Nephron progenitor cell (in vitro differentiated cells): Measurements from ENCODE around the gene CTNNAL1.

Experiments used
- DNase-seq: peaks from one replicate; pipeline ENCODE4 v3.0.0; 2021
- H3K27ac Mint-ChIP-seq: 2 replicates; pipeline ENCODE4 v1.8.0; 2021; ENCODE audit warnings: mild to moderate bottlenecking, moderate library complexity, mixed read lengths
- H3K27me3 Mint-ChIP-seq: 2 replicates; pipeline ENCODE4 v1.8.0; 2021; ENCODE audit warnings: mild to moderate bottlenecking, low read depth, mixed read lengths; ENCODE audit not compliant: poor library complexity
- H3K36me3 Mint-ChIP-seq: 2 replicates; pipeline ENCODE4 v1.8.0; 2021; ENCODE audit warnings: low read depth, mixed read lengths
- H3K4me1 Mint-ChIP-seq: 2 replicates; pipeline ENCODE4 v1.8.0; 2021; ENCODE audit warnings: mixed read lengths
- H3K4me3 Mint-ChIP-seq: 2 replicates; pipeline ENCODE4 v1.8.0; 2021; ENCODE audit warnings: mild to moderate bottlenecking, moderate library complexity, mixed read lengths
- H3K9me3 Mint-ChIP-seq: 2 replicates; pipeline ENCODE4 v1.8.0; 2021; ENCODE audit warnings: mild to moderate bottlenecking, moderate library complexity, mixed read lengths
- CTCF ChIP-seq: fragments of 200-600 bp; sonication (generic); IDR thresholded peaks from 2 replicates; pipeline ENCODE4 v1.5.0; 2021; ENCODE audit warnings: antibody characterized with exemption

Gene CTNNAL1

GRCh38 chr9:108939975-108940374 is 73.3 kb downstream of the CTNNAL1 start:
- H3K36me3 Mint-ChIP-seq: peaks cover 11% of the 10 kb centered on the region
- no peaks in the 10 kb centered on the region for H3K9me3 Mint-ChIP-seq
- DNase-seq: no peak
- H3K4me3 Mint-ChIP-seq: no peak overlapping the region
- H3K27ac Mint-ChIP-seq: no peak overlapping the region
- no peaks in the 10 kb centered on the region for H3K27me3 Mint-ChIP-seq
- TF ChIP-seq CTCF: no peak
- peaks cover 12% of the 10 kb centered on the region for H3K4me1 Mint-ChIP-seq

- Mint-ChIP-seq H3K27me3 (no peaks in the 10 kb centered on the region), H3K9me3 (no peaks in the 10 kb centered on the region), H3K36me3 (peaks cover 11% of the 10 kb centered on the region), H3K4me3 (no peak overlapping the region), H3K4me1 (peaks cover 30% of the 10 kb centered on the region), H3K27ac (peak overlapping the region; percentile 50)
- no peak for DNase-seq
- no peak for TF ChIP-seq CTCF
Measured at GRCh38 chr9:108937561-108938305, 75.6 kb downstream of the CTNNAL1 start.

GRCh38 chr9:108934323-108934893 is 78.9 kb downstream of the CTNNAL1 start, which contains the start of gene ABITRAM:
TSS of gene ABITRAM (plus strand) at chr9:108934400. CDS start at chr9:108934487, 87 bp downstream.
- DNase-seq: peak; percentile 83
- H3K9me3 Mint-ChIP-seq: no peaks in the 10 kb centered on the region
- H3K4me3 Mint-ChIP-seq: peak within 1 kb of the TSS; percentile 98
- no peaks in the 10 kb centered on the region for H3K27me3 Mint-ChIP-seq
- peak within 1 kb of the TSS; percentile 96 for H3K27ac Mint-ChIP-seq
- H3K4me1 Mint-ChIP-seq: peaks cover 44% of the 10 kb centered on the region
- H3K36me3 Mint-ChIP-seq: peaks cover 19% of the 10 kb centered on the region
- no peak for TF ChIP-seq CTCF

GRCh38 chr9:108933718-108934322 is 79.5 kb downstream of the CTNNAL1 start, which contains the start of gene ELP1:
TSS of gene ELP1 (minus strand) at chr9:108934124. CDS start at chr9:108931146, 2,978 bp downstream.
- no peaks in the 10 kb centered on the region for H3K9me3 Mint-ChIP-seq
- peak within 1 kb of the TSS; percentile 96 for H3K27ac Mint-ChIP-seq
- peak; percentile 96 for DNase-seq
- peaks cover 44% of the 10 kb centered on the region for H3K4me1 Mint-ChIP-seq
- peak within 1 kb of the TSS; percentile 98 for H3K4me3 Mint-ChIP-seq
- TF ChIP-seq CTCF: no peak
- H3K36me3 Mint-ChIP-seq: peaks cover 16% of the 10 kb centered on the region
- H3K27me3 Mint-ChIP-seq: no peaks in the 10 kb centered on the region

GRCh38 chr9:108933231-108933717 is 80.0 kb downstream of the CTNNAL1 start:
- no peak for DNase-seq
- Mint-ChIP-seq H3K27ac (peak overlapping the region; percentile 96), H3K4me3 (peak overlapping the region; percentile 98), H3K36me3 (peaks cover 21% of the 10 kb centered on the region), H3K9me3 (no peaks in the 10 kb centered on the region), H3K27me3 (no peaks in the 10 kb centered on the region), H3K4me1 (peaks cover 44% of the 10 kb centered on the region)
- TF ChIP-seq CTCF: no peak
